ENCODE data around the gene TRIM38. TPM values are rescaled to one million over a fixed set of nuclear protein-coding genes. Genes with fewer than 3 reads are reported as not detected.

TRIM38 gene
- total and polyA plus RNA-seq, 2 of the 13 experiments (the other 11 are each of a cell fraction or from before 2014, with no cell fraction given) = 2.5 to 3.1 TPM

DNA sequence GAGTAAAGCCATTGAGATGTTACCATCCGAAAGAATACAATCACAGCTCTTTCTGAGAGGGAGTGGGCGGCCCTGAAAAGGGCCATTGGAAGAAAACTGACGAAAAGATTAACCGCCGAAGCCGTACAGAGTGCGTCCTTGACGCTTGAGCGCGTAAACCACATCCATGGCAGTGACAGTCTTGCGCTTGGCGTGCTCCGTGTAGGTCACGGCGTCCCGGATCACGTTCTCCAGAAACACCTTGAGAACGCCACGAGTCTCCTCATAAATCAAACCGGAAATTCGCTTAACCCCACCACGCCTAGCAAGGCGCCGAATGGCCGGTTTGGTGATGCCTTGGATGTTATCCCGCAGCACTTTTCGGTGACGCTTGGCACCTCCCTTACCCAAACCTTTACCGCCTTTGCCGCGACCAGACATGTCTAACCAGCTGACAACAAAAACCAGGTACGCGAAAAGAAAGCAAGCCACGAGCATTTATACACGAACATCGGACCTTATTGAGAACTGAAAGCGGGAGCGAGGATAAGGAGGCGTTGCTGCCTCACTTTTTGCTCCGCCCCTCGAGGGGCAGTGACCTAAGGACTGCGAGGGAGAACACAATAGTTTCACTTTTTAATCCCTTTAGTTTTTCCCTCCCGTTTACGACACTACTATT, 64.4 kb downstream of the TRIM38 start (continued):
- TF ChIP-seq RERE (CRISPR knock-in tag; IDR thresholded peaks at IDR 0.05; ENCODE audit: low read depth) (0 out of 2 replicates have a peak, but pooled peaks have one; percentile 48), SNRNP70 (IDR thresholded peaks at IDR 0.05; ENCODE audit: low read depth, low read length) (0 out of 2 replicates have a peak, but pooled peaks have one; percentile 34), ZNF350 (CRISPR knock-in tag; IDR thresholded peaks at IDR 0.05; ENCODE audit: borderline replicate concordance, low read depth) (peak; percentile 87; the same call in 1 of the 2 replicates), HDAC1 (CRISPR knock-in tag; IDR thresholded peaks at IDR 0.05) (peak; percentile 98), ARNT2 (CRISPR knock-in tag; IDR thresholded peaks at IDR 0.05; ENCODE audit: low read depth) (peak; percentile 95), ZNF747 (CRISPR knock-in tag; IDR thresholded peaks at IDR 0.05; ENCODE audit: borderline replicate concordance) (peak; percentile 96), DR1 (CRISPR knock-in tag; IDR thresholded peaks at IDR 0.05) (peak; percentile 55; the same call in 1 of the 2 replicates), RNF2 (conservative IDR thresholded peaks at IDR 0.05; ENCODE audit: low read depth) (no peak), KDM1A (CRISPR knock-in tag; IDR thresholded peaks at IDR 0.05) (no peak; the same call in 1 of the 2 replicates), BRD4 (CRISPR knock-in tag; IDR thresholded peaks at IDR 0.05) (peak; percentile 97; the same call in 1 of the 2 replicates), SALL2 (CRISPR knock-in tag; IDR thresholded peaks at IDR 0.05) (peak; percentile 38; the same call in 1 of the 2 replicates), ZNF781 (CRISPR knock-in tag; IDR thresholded peaks at IDR 0.05; ENCODE audit: borderline replicate concordance, not compliant biosample characterization) (no peak), HIVEP1 (CRISPR knock-in tag; IDR thresholded peaks at IDR 0.05) (peak; percentile 87), RAD21 (CRISPR knock-in tag; IDR thresholded peaks at IDR 0.05) (no peak), PHF5A (CRISPR knock-in tag; IDR thresholded peaks at IDR 0.05; ENCODE audit: low read depth, unreplicated experiment) (peak; percentile 62), MEF2D (CRISPR knock-in tag; IDR thresholded peaks at IDR 0.05) (peak; percentile 52), CHD2 (IDR thresholded peaks at IDR 0.05; ENCODE audit: low read depth, low read length) (peak; percentile 61), SP140L (CRISPR knock-in tag; IDR thresholded peaks at IDR 0.05; ENCODE audit: borderline replicate concordance) (peak; percentile 57; the same call in 1 of the 2 replicates)
- TF ChIP-seq, protein P1, sequence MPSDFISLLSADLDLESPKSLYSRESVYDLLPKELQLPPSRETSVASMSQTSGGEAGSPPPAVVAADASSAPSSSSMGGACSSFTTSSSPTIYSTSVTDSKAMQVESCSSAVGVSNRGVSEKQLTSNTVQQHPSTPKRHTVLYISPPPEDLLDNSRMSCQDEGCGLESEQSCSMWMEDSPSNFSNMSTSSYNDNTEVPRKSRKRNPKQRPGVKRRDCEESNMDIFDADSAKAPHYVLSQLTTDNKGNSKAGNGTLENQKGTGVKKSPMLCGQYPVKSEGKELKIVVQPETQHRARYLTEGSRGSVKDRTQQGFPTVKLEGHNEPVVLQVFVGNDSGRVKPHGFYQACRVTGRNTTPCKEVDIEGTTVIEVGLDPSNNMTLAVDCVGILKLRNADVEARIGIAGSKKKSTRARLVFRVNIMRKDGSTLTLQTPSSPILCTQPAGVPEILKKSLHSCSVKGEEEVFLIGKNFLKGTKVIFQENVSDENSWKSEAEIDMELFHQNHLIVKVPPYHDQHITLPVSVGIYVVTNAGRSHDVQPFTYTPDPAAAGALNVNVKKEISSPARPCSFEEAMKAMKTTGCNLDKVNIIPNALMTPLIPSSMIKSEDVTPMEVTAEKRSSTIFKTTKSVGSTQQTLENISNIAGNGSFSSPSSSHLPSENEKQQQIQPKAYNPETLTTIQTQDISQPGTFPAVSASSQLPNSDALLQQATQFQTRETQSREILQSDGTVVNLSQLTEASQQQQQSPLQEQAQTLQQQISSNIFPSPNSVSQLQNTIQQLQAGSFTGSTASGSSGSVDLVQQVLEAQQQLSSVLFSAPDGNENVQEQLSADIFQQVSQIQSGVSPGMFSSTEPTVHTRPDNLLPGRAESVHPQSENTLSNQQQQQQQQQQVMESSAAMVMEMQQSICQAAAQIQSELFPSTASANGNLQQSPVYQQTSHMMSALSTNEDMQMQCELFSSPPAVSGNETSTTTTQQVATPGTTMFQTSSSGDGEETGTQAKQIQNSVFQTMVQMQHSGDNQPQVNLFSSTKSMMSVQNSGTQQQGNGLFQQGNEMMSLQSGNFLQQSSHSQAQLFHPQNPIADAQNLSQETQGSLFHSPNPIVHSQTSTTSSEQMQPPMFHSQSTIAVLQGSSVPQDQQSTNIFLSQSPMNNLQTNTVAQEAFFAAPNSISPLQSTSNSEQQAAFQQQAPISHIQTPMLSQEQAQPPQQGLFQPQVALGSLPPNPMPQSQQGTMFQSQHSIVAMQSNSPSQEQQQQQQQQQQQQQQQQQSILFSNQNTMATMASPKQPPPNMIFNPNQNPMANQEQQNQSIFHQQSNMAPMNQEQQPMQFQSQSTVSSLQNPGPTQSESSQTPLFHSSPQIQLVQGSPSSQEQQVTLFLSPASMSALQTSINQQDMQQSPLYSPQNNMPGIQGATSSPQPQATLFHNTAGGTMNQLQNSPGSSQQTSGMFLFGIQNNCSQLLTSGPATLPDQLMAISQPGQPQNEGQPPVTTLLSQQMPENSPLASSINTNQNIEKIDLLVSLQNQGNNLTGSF (CRISPR knock-in tag; IDR thresholded peaks at IDR 0.05) = no peak; the same call in 1 of the 2 replicates
